HepG2 (cell line): Measurements from ENCODE around the gene THAP3. TPM values are rescaled to one million over a fixed set of nuclear protein-coding genes. Genes with fewer than 3 reads are reported as not detected.

Experiments used
- DMAP1 ChIP-seq: IDR thresholded peaks from 2 replicates; pipeline ENCODE4 v1.6.1; 2016
- DNMT1 ChIP-seq: sonication (generic); formaldehyde crosslinking; IDR thresholded peaks from 2 replicates; pipeline ENCODE4 v1.5.1; 2020; ENCODE audit warnings: mild to moderate bottlenecking, missing genetic modification reagents
- HDAC6 ChIP-seq: fragments of 200-600 bp; sonication (generic); IDR thresholded peaks from 2 replicates; pipeline ENCODE4 v1.7.0; 2017; ENCODE audit warnings: mild to moderate bottlenecking, antibody characterized with exemption, low read length, low read depth
- HNF4G ChIP-seq, 2 experiments: sonication (generic) in 1 of 2; formaldehyde crosslinking in 1 of 2; IDR thresholded peaks; 2 replicates each; pipeline versions ENCODE4 v1.4.0 to v1.6.1; 2011 to 2020; ENCODE audit warnings: borderline replicate concordance in 2 of 2, low read depth in 2 of 2, mild to moderate bottlenecking in 2 of 2, low read length in 1 of 2, missing genetic modification reagents in 1 of 2, moderate library complexity in 1 of 2
- KDM2A ChIP-seq: sonication (generic); formaldehyde crosslinking; IDR thresholded peaks from 2 replicates; pipeline ENCODE4 v1.4.0; 2020; ENCODE audit warnings: low read depth, missing genetic modification reagents, borderline replicate concordance
- MXD4 ChIP-seq: IDR thresholded peaks from 2 replicates; pipeline ENCODE4 v1.6.1; 2016; ENCODE audit warnings: mild to moderate bottlenecking, missing biosample characterization, missing genetic modification reagents
- PHF21A ChIP-seq: sonication (generic); formaldehyde crosslinking; IDR thresholded peaks from 2 replicates; pipeline ENCODE4 v1.5.0; 2020; ENCODE audit warnings: mild to moderate bottlenecking, missing genetic modification reagents
- POLR2AphosphoS5 ChIP-seq: IDR thresholded peaks from 2 replicates; pipeline ENCODE4 v1.6.1; 2012; ENCODE audit warnings: low read depth, low read length
- RBFOX2 ChIP-seq: fragments of 200-400 bp; formaldehyde crosslinking; IDR thresholded peaks from 2 replicates; pipeline ENCODE4 v1.6.1; 2017; ENCODE audit warnings: low read depth, mild to moderate bottlenecking, low read length
- TBL1XR1 ChIP-seq: fragments of 150-350 bp; IDR thresholded peaks from 2 replicates; pipeline ENCODE4 v1.6.1; 2014; ENCODE audit warnings: borderline replicate concordance, low read length; ENCODE audit not compliant: partially characterized antibody
- THRA ChIP-seq: sonication (generic); formaldehyde crosslinking; IDR thresholded peaks from 2 replicates; pipeline ENCODE4 v1.4.0; 2020; ENCODE audit warnings: missing genetic modification reagents, borderline replicate concordance
- ZNF446 ChIP-seq: sonication (generic); formaldehyde crosslinking; IDR thresholded peaks from 2 replicates; pipeline ENCODE4 v1.5.0; 2020; ENCODE audit warnings: mild to moderate bottlenecking, missing genetic modification reagents
- ZNF574 ChIP-seq: sonication (generic); formaldehyde crosslinking; IDR thresholded peaks from 2 replicates; pipeline ENCODE4 v1.4.0; 2020; ENCODE audit warnings: missing genetic modification reagents
- ZSCAN22 ChIP-seq: sonication (generic); formaldehyde crosslinking; IDR thresholded peaks from 2 replicates; pipeline ENCODE4 v1.4.0; 2020; ENCODE audit warnings: mild to moderate bottlenecking, missing genetic modification reagents
- polyA plus RNA-seq, 8 experiments: library from polyadenylated mRNA; depleted of rRNA in 3 of 8; stranded (reverse) in 7 of 8; unstranded in 1 of 8; fragments of >200 nt; fragmentation: Illumina TruSeq in 4 of 8; extraction: Trizol in 4 of 8; gene quantifications; 2 replicates each; pipeline versions ENCODE4 v1.2.1 to v1.2.3, GENCODE V29; 2011 to 2016; ENCODE audit warnings: low read depth in 4 of 8, missing spikeins in 1 of 8, mixed read lengths in 1 of 8; ENCODE audit not compliant: insufficient read depth in 1 of 8
- total RNA-seq, 5 experiments: library from RNA; depleted of rRNA; stranded (reverse); fragments of >200 nt; fragmentation: Illumina TruSeq; extraction: Trizol; gene quantifications; 2 replicates each; pipeline ENCODE4 v1.2.3, GENCODE V29; 2016; ENCODE audit warnings: low read depth in 1 of 5
- TF ChIP-seq, protein P1 (sequence below): sonication (generic); formaldehyde crosslinking; conservative IDR thresholded peaks from 2 replicates; pipeline ENCODE4 v1.8.1; 2023; ENCODE audit warnings: missing genetic modification reagents
- TF ChIP-seq, protein P2 (sequence below): sonication (generic); formaldehyde crosslinking; IDR thresholded peaks from 2 replicates; pipeline ENCODE4 v1.5.1; 2020; ENCODE audit warnings: missing genetic modification reagents, mild to moderate bottlenecking, borderline replicate concordance

Gene THAP3
- total and polyA plus RNA-seq, 2 of the 13 experiments (the other 11 are each of a cell fraction or from before 2014, with no cell fraction given): 10.3 to 14.9 TPM

GRCh38 chr1:6602669-6603237 lies 21.9 kb upstream of the THAP3 start, which contains the start of gene KLHL21 (continued):
- no peak for TF ChIP-seq ZSCAN22 (CRISPR knock-in tag)
- TF ChIP-seq DNMT1: 0 out of 2 replicates have a peak, but pooled peaks have one; percentile 65
- peak; percentile 34; the same call in 1 of the 2 replicates for TF ChIP-seq ZNF446 (CRISPR knock-in tag)
- TF ChIP-seq KDM2A (CRISPR knock-in tag): peak; percentile 74; the same call in 1 of the 2 replicates
- TF ChIP-seq POLR2AphosphoS5: peak; percentile 90
- peak; percentile 94 for TF ChIP-seq RBFOX2
- TF ChIP-seq, protein P1, sequence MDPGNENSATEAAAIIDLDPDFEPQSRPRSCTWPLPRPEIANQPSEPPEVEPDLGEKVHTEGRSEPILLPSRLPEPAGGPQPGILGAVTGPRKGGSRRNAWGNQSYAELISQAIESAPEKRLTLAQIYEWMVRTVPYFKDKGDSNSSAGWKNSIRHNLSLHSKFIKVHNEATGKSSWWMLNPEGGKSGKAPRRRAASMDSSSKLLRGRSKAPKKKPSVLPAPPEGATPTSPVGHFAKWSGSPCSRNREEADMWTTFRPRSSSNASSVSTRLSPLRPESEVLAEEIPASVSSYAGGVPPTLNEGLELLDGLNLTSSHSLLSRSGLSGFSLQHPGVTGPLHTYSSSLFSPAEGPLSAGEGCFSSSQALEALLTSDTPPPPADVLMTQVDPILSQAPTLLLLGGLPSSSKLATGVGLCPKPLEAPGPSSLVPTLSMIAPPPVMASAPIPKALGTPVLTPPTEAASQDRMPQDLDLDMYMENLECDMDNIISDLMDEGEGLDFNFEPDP: 0 out of 2 replicates have a peak, but pooled peaks have one; percentile 8
- TF ChIP-seq, protein P2, sequence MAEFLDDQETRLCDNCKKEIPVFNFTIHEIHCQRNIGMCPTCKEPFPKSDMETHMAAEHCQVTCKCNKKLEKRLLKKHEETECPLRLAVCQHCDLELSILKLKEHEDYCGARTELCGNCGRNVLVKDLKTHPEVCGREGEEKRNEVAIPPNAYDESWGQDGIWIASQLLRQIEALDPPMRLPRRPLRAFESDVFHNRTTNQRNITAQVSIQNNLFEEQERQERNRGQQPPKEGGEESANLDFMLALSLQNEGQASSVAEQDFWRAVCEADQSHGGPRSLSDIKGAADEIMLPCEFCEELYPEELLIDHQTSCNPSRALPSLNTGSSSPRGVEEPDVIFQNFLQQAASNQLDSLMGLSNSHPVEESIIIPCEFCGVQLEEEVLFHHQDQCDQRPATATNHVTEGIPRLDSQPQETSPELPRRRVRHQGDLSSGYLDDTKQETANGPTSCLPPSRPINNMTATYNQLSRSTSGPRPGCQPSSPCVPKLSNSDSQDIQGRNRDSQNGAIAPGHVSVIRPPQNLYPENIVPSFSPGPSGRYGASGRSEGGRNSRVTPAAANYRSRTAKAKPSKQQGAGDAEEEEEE: no peak
- peak; percentile 33; the same call in 1 of the 2 replicates for TF ChIP-seq MXD4 (CRISPR knock-in tag)
- 0 out of 2 replicates have a peak, but pooled peaks have one; percentile 53 for TF ChIP-seq DMAP1 (CRISPR knock-in tag)
- no peak for TF ChIP-seq HNF4G (IDR thresholded peaks at IDR 0.05; ENCODE audit: borderline replicate concordance, low read depth, low read length)
- peak; percentile 6; the same call in 1 of the 2 replicates for TF ChIP-seq HNF4G (CRISPR knock-in tag; IDR thresholded peaks at IDR 0.05; ENCODE audit: borderline replicate concordance, low read depth)
- peak; percentile 35 for TF ChIP-seq TBL1XR1
- TF ChIP-seq ZNF574 (CRISPR knock-in tag): peak; percentile 75
- TF ChIP-seq THRA (CRISPR knock-in tag): no peak; the same call in 1 of the 2 replicates
- no peak for TF ChIP-seq HDAC6
- TF ChIP-seq PHF21A (CRISPR knock-in tag): no peak; the same call in none of the 2 replicates
